HEK293T (cell line): Measurements from ENCODE around the gene CIC.

Experiments
- FOXA1 ChIP-seq: fragments of 450-650 bp; IDR thresholded peaks from 2 replicates; pipeline ENCODE4 v1.6.1; 2016; ENCODE audit warnings: mild to moderate bottlenecking
- SP1 ChIP-seq: fragments of 450-650 bp; IDR thresholded peaks from 2 replicates; pipeline ENCODE4 v1.6.1; 2017

DNA sequence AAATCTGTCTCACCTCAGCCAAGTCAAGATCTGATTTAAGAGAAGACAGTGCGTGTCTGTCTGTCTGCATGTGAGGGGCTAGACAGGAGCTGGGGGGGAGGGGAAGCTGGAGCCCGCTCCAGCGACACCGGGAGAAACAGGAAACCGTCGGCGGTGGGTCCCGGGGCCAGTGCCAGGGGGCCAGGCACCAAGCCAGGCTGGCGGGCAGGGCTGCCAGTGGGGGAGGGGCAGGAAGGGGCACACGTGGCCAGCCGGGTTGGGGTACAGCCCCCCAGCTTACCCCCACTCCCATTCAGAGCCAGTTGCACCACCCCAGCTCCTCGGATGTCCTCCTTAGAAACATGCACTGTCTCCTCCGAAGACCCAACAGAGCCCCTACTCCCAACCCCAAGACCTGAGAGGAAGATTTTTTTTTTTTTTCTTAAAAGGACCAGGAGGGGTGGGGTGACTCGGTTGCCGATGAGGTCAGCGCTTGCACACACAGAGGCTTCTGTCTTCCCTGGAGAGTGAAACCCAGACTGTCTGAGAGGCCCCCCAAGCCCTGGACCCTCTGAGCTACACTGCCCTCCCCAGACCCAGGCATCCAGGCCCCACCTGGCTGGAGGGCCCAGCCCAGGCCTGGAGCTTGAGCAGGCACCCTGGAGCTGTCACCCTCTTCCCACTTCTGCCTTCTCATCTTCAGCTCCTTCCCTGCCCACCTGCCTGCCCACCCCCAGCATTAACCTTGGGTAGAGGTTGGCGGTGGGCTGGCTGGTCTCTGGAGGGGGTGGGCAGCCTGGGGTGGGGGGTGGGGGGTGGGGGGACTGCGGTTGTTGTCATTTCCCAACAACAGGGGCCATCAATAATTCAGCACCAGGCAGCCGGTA lies 18.2 kb upstream of the CIC start:
- no peak for TF ChIP-seq FOXA1
- no peak for TF ChIP-seq SP1
